Upper lobe of left lung (tissue), 6 donors: Measurements from ENCODE around the gene FAM222A. TPM values are rescaled to one million over a fixed set of nuclear protein-coding genes. Genes with fewer than 3 reads are reported as not detected.

Source experiments
- ATAC-seq, 2 donors: fragments of 200-7000 bp; cut with Tn5 transposase; one replicate each; pipeline ENCODE4 v1.9.1; 2022; ENCODE audit warnings: mild to moderate bottlenecking in 2 of 2, moderate library complexity in 2 of 2; ENCODE audit not compliant: low FRiP score in 2 of 2
- DNase-seq, 2 donors: peaks; one replicate each; pipeline ENCODE4 v3.0.0-alpha.2; 2019 to 2020
- H3K27ac ChIP-seq, 4 donors: fragments of 200-600 bp; sonication (generic); one replicate each; pipeline ENCODE4 v1.5.1; 2016 to 2019
- H3K27me3 ChIP-seq, 4 donors: fragments of 200-600 bp; sonication (generic); one replicate each; pipeline ENCODE4 v1.5.1; 2017 to 2019
- H3K36me3 ChIP-seq, 4 donors: fragments of 200-600 bp; sonication (generic); one replicate each; pipeline ENCODE4 v1.5.1; 2016 to 2019
- H3K4me1 ChIP-seq, 4 donors: fragments of 200-600 bp; sonication (generic); one replicate each; pipeline ENCODE4 v1.5.1; 2018 to 2019
- H3K4me3 ChIP-seq, 4 donors: fragments of 200-600 bp; sonication (generic); one replicate each; pipeline ENCODE4 v1.5.1; 2017 to 2019; ENCODE audit warnings: mild to moderate bottlenecking in 2 of 4, moderate library complexity in 1 of 4
- H3K9me3 ChIP-seq, 4 donors: fragments of 200-600 bp; sonication (generic); one replicate each; pipeline ENCODE4 v1.5.1; 2018 to 2019
- EP300 ChIP-seq, 4 donors: sonication (generic); formaldehyde crosslinking; IDR thresholded peaks; one replicate each; pipeline ENCODE4 v1.5.1; 2017; ENCODE audit warnings: antibody characterized with exemption in 4 of 4, control low read depth in 2 of 4
- POLR2A ChIP-seq, 4 donors: fragments of 450-650 bp; IDR thresholded peaks; one replicate each; pipeline ENCODE4 v1.5.1; 2016 to 2017; ENCODE audit warnings: antibody characterized with exemption in 4 of 4, mild to moderate bottlenecking in 2 of 4
- POLR2AphosphoS5 ChIP-seq, 2 donors: sonication (generic); formaldehyde crosslinking; IDR thresholded peaks; one replicate each; pipeline ENCODE4 v1.5.1; 2017; ENCODE audit warnings: antibody characterized with exemption in 2 of 2
- WGBS, 2 donors: methylation state at CpG; one replicate each; pipeline ENCODE4 v1.1.5; 2017 to 2018; 5-methylcytosine and 5-hydroxymethylcytosine counted together
- total RNA-seq, 6 donors: library from RNA; depleted of rRNA in 4 of 6; stranded (reverse); fragments of >200 nt in 4 of 6; gene quantifications; one replicate each; pipeline versions ENCODE4 v1.1.0 to v1.2.1, GENCODE V29; 2016 to 2021
- TF ChIP-seq, protein P1 (sequence below), 6 experiments: fragments of 450-650 bp in 4 of 6; fragments of 200-600 bp in 2 of 6; sonication (generic) in 2 of 6; IDR thresholded peaks; one replicate each; pipeline ENCODE4 v1.5.1; 2016 to 2019; ENCODE audit warnings: antibody characterized with exemption in 6 of 6
- donor health status: DM: no; HTN: no; CAD: no; lungs with moderate emphysema.
- donor health status: DM: no; HTN: yes; CAD: no; lungs with severe emphysema.

The FAM222A gene
- total RNA-seq, 6 donors from 2014 or later = 1.0 to 7.3 (median 3.7) TPM

DNA sequence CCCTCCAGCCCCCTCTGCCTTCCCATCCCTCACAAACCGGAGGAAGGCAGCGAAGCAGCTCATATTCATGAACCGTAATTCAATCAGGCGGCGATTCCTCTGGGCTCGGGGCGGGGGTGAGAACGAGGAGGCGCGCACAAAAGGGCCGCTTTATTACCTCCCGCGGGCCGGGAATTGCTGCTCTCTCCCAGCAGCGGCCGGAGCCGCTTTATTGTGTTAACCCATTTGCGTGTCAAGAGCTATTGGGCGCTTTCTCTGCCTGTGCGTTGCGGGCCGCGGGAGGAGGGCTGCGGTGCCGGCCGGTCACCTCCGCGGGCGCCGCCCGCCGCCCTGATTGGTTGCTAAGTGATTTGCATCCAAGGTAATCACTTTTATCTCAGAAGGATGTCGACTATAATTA lies 4.8 kb downstream of the FAM222A start:
- Histone ChIP-seq H3K27ac (no peak overlapping the region), H3K27me3 (peaks cover 0 to 8% (median 0%) of the 10 kb centered on the region in 4 donors), H3K36me3 (no peaks in the 10 kb centered on the region), H3K9me3 (no peaks in the 10 kb centered on the region), H3K4me1 (peaks cover 22 to 64% (median 31%) of the 10 kb centered on the region in 4 donors), H3K4me3 (no peak overlapping the region)
- TF ChIP-seq EP300 (IDR thresholded peaks at IDR 0.05) = no peak
- TF ChIP-seq POLR2AphosphoS5 (IDR thresholded peaks at IDR 0.05) = no peak
- TF ChIP-seq, protein P1, sequence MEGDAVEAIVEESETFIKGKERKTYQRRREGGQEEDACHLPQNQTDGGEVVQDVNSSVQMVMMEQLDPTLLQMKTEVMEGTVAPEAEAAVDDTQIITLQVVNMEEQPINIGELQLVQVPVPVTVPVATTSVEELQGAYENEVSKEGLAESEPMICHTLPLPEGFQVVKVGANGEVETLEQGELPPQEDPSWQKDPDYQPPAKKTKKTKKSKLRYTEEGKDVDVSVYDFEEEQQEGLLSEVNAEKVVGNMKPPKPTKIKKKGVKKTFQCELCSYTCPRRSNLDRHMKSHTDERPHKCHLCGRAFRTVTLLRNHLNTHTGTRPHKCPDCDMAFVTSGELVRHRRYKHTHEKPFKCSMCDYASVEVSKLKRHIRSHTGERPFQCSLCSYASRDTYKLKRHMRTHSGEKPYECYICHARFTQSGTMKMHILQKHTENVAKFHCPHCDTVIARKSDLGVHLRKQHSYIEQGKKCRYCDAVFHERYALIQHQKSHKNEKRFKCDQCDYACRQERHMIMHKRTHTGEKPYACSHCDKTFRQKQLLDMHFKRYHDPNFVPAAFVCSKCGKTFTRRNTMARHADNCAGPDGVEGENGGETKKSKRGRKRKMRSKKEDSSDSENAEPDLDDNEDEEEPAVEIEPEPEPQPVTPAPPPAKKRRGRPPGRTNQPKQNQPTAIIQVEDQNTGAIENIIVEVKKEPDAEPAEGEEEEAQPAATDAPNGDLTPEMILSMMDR (IDR thresholded peaks at IDR 0.05) = no peak
- TF ChIP-seq POLR2A (IDR thresholded peaks at IDR 0.05) = no peak
- ATAC-seq (no peak), DNase-seq (no peak)
- WGBS, 2 donors = 39 to 42% methylated on average over 33 of the region's 33 CpGs

DNA sequence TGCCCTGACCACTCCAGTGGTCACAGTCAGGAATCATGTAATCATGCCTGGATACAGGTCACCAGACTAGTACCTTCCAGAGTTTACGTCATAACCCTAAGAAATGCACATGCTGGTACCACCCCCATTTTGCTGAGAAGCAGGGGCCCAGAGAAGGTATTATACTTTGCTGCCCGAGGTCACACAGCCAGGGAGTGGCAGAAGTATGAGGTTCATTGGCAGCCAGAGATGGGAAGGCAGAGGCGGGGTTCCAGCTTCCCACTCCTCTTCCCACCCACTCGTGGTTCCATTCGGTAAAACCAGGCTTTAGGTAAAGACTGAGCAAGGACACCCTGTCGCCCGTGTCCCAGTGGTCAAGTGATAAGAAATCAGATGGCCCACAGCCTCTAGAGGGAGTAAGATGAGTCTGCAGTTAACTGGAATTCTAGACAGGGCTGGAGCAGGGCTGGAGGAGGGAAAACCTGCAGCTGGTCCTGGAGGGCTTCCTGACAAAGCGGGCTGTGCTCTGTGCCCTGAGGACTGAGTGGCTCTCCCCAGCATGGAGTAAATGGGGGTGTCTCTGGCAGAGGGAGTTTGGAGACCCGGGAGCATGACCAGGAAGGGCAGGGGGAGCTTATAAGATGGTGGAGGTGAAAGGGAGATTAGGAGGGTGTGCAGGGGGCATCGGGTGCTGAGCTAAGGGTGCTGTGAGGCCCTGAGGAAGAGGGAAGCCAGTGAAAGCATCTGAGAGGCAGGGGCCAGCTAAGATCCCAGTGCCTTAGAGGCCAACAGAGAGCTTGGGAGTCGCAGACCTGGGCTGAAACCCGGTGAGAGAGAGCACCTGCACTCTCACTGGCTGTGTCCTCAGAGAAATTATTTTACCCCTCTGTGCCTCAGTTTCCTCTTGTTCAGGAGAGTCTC lies 5.7 kb downstream of the FAM222A start:
- peaks cover 23 to 68% (median 37%) of the 10 kb centered on the region in 4 donors for H3K4me1 ChIP-seq
- no peak overlapping the region for H3K4me3 ChIP-seq
- TF ChIP-seq EP300 (IDR thresholded peaks at IDR 0.05) = no peak
- TF ChIP-seq, protein P1 (IDR thresholded peaks at IDR 0.05) = peak in 1 of 6 experiments; percentile 12
- TF ChIP-seq POLR2A (IDR thresholded peaks at IDR 0.05) = no peak
- no peak for TF ChIP-seq POLR2AphosphoS5 (IDR thresholded peaks at IDR 0.05)
- H3K27me3 ChIP-seq = peaks cover 0 to 8% (median 0%) of the 10 kb centered on the region in 4 donors
- no peak overlapping the region for H3K27ac ChIP-seq
- no peak for ATAC-seq
- H3K9me3 ChIP-seq = no peaks in the 10 kb centered on the region
- WGBS, 2 donors = 60 to 70% methylated on average over 9 to 12 of the region's 12 CpGs
- H3K36me3 ChIP-seq = no peaks in the 10 kb centered on the region
- DNase-seq = no peak

DNA sequence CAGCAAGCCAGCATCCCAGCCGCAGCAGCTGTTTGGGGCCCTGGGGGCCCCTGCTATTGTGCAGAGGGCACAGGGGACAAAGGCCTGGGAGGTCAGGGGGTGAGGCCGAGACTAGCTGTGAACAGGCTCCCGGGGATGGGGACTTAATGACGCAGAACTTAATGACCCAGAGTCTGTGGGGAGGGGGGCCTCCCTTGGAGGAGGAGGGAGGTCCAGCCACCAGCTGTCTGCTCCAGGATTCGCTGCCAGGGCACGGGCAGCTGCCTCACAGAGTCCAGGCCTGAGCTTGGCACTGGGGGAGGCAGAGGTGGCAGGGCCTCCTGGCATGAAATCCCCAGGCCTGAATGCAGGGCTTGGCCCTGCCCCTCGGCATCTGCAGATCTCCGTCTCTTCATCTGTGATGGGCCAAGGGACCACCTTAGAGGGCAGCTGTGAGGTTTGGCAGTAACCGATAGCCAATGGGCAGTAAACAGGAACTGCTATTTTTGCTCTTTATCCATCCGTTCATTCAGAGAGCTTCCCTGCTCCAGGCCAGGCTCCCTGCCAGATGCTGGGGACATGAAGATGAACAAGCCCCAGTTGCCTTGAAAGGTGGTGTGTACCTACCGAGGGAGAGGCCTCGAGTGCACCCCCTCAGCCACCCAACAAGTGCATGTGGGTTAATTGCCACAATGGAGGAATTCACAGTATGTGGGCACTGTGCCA lies 6.7 kb downstream of the FAM222A start:
- Histone ChIP-seq H3K4me3 (no peak overlapping the region), H3K27ac (peak overlapping the region in 2 of 4 donors; percentile 16 to 39), H3K4me1 (peaks cover 20 to 64% (median 35%) of the 10 kb centered on the region in 4 donors), H3K27me3 (peaks cover 0 to 5% (median 0%) of the 10 kb centered on the region in 4 donors), H3K36me3 (no peaks in the 10 kb centered on the region), H3K9me3 (no peaks in the 10 kb centered on the region)
- no peak for TF ChIP-seq EP300 (IDR thresholded peaks at IDR 0.05)
- no peak for TF ChIP-seq POLR2AphosphoS5 (IDR thresholded peaks at IDR 0.05)
- TF ChIP-seq, protein P1 (IDR thresholded peaks at IDR 0.05) = no peak
- no peak for TF ChIP-seq POLR2A (IDR thresholded peaks at IDR 0.05)
- ATAC-seq (no peak), DNase-seq (peak in 1 of 2 donors; percentile 32)
- 50 to 57% methylated on average over 6 to 7 of the region's 12 CpGs for WGBS, 2 donors

DNA sequence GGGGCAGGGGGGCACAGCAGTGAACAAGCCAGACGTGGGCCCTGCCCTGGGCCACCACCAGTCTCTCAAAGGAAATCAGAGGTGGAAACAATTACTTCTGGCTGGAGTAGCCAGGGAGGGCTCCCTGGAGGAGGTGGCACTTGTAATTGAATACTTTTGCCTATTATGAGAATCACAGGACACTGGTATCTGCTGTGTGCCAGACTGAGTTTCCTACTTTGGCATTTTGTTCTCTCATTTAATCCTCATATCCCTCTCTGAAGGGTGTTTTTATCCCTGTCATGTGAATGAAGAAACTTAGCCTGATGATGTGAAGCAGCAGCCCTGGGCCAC lies 7.2 kb downstream of the FAM222A start:
- H3K27me3 ChIP-seq = peaks cover 0 to 4% (median 0%) of the 10 kb centered on the region in 4 donors
- H3K4me3 ChIP-seq = no peak overlapping the region
- WGBS, 2 donors = 36 to 60% methylated on average over 1 of the region's 1 CpG
- H3K9me3 ChIP-seq = no peaks in the 10 kb centered on the region
- peak overlapping the region in 2 of 4 donors; percentile 23 to 39 for H3K27ac ChIP-seq
- ATAC-seq = no peak
- DNase-seq = no peak
- no peaks in the 10 kb centered on the region for H3K36me3 ChIP-seq
- no peak for TF ChIP-seq POLR2A (IDR thresholded peaks at IDR 0.05)
- no peak for TF ChIP-seq POLR2AphosphoS5 (IDR thresholded peaks at IDR 0.05)
- TF ChIP-seq, protein P1 (IDR thresholded peaks at IDR 0.05) = no peak
- TF ChIP-seq EP300 (IDR thresholded peaks at IDR 0.05) = no peak
- peaks cover 16 to 60% (median 33%) of the 10 kb centered on the region in 4 donors for H3K4me1 ChIP-seq
